H1 (cell line): ENCODE measurements around the gene NPIPB8. TPM values are rescaled to one million over a fixed set of nuclear protein-coding genes. Genes with fewer than 3 reads are reported as not detected.
"Not testable (repeated sequence)": the region's sequence is repeated elsewhere in the genome, so short reads cannot be mapped to it uniquely, and the experiment has no call there.

Experiments
- CTCF ChIA-PET: fragments of 300-600 bp; sonication (Branson Sonifier 250); formaldehyde crosslinking; loops from one replicate; lab custom pipeline; 2021; ENCODE audit not compliant: partially characterized antibody; lab: Charles Lee
- POLR2A ChIA-PET: fragments of 300-600 bp; sonication (Branson Sonifier 250); formaldehyde crosslinking; loops from one replicate; lab custom pipeline; 2021; ENCODE audit warnings: inconsistent platforms; ENCODE audit not compliant: partially characterized antibody; lab: Charles Lee
- DNase-seq, 2 experiments: peaks; one replicate each; pipeline versions ENCODE4 v3.0.0 to v3.0.0-alpha.2; 2010 to 2022; ENCODE audit warnings: low spot score in 2 of 2, low read depth in 1 of 2, mixed read lengths in 1 of 2
- FAIRE-seq: peaks from 2 replicates; lab custom pipeline; 2011; peaks lifted over from hg19 to GRCh38; lab: Jason Lieb, UNC
- H2AFZ ChIP-seq: 2 replicates; pipeline ENCODE4 v1.8.1; 2012; ENCODE audit warnings: low read length, inconsistent platforms
- H2AK5ac ChIP-seq: 2 replicates; pipeline ENCODE4 v1.6.1; 2013; ENCODE audit warnings: low read depth, low read length
- H2BK120ac ChIP-seq: replicated peaks from 2 replicates; pipeline ENCODE3; 2013; ENCODE audit warnings: low read depth, low read length, inconsistent platforms
- H2BK12ac ChIP-seq: 2 replicates; pipeline ENCODE4 v1.6.1; 2013; ENCODE audit warnings: low read depth, low read length
- H2BK15ac ChIP-seq: 2 replicates; pipeline ENCODE4 v1.6.1; 2013; ENCODE audit warnings: low read length
- H2BK20ac ChIP-seq: 2 replicates; pipeline ENCODE4 v1.6.1; 2013; ENCODE audit warnings: low read length
- H2BK5ac ChIP-seq: 2 replicates; pipeline ENCODE4 v1.6.1; 2013; ENCODE audit warnings: low read depth, low read length
- H3K14ac ChIP-seq: 2 replicates; pipeline ENCODE4 v1.6.1; 2013; ENCODE audit warnings: inconsistent platforms; ENCODE audit not compliant: insufficient read length
- H3K18ac ChIP-seq: 2 replicates; pipeline ENCODE4 v1.6.1; 2013; ENCODE audit warnings: low read length; ENCODE audit errors: extremely low read depth
- H3K23ac ChIP-seq: 2 replicates; pipeline ENCODE4 v1.6.1; 2013; ENCODE audit warnings: inconsistent platforms; ENCODE audit not compliant: insufficient read length
- H3K23me2 ChIP-seq: 2 replicates; pipeline ENCODE4 v1.6.1; 2013; ENCODE audit warnings: low read depth, low read length
- H3K27ac ChIP-seq: 2 replicates; pipeline ENCODE4 v1.6.1; 2011; ENCODE audit warnings: low read depth, low read length, inconsistent platforms
- H3K27me3 ChIP-seq, 4 experiments: replicated peaks in 1 of 4; 1 replicate in 1 of 4; 2 replicates in 3 of 4; pipeline versions ENCODE4 v1.6.1 to v1.8.1; 2011 to 2013; ENCODE audit warnings: low read length in 3 of 4, mild to moderate bottlenecking in 3 of 4, inconsistent platforms in 2 of 4, mixed read lengths in 2 of 4, moderate library complexity in 1 of 4; ENCODE audit not compliant: control insufficient read depth in 3 of 4, insufficient read depth in 3 of 4; ENCODE audit errors: extremely low read depth in 1 of 4
- H3K36me3 ChIP-seq, 4 experiments: 2 replicates each; pipeline versions ENCODE4 v1.6.1 to v1.8.1; 2011 to 2013; ENCODE audit warnings: mild to moderate bottlenecking in 4 of 4, low read length in 3 of 4, moderate library complexity in 2 of 4, control low read depth in 1 of 4, inconsistent platforms in 1 of 4; ENCODE audit not compliant: insufficient read depth in 4 of 4, control insufficient read depth in 2 of 4
- H3K4ac ChIP-seq: replicated peaks from 2 replicates; pipeline ENCODE3; 2013; ENCODE audit warnings: low read length, low read depth, mixed read lengths, inconsistent platforms; ENCODE audit not compliant: insufficient read length
- H3K4me1 ChIP-seq, 4 experiments: replicated peaks in 1 of 4; 1 replicate in 1 of 4; 2 replicates in 3 of 4; pipeline versions ENCODE4 v1.6.1 to v1.8.1; 2011 to 2013; ENCODE audit warnings: low read length in 3 of 4, inconsistent platforms in 2 of 4, mixed read lengths in 1 of 4; ENCODE audit not compliant: insufficient read depth in 4 of 4, control insufficient read depth in 3 of 4
- H3K4me2 ChIP-seq, 2 experiments: 2 replicates each; pipeline versions ENCODE4 v1.6.1 to v1.8.1; 2011 to 2013; ENCODE audit warnings: low read depth in 2 of 2, low read length in 2 of 2, control low read depth in 1 of 2, inconsistent platforms in 1 of 2, mild to moderate bottlenecking in 1 of 2; ENCODE audit not compliant: insufficient read depth in 1 of 2
- H3K4me3 ChIP-seq, 4 experiments: fragments of 200-600, 300-600 bp in 1 of 4; sonication (generic), shearing (Covaris generic), sonication (Bioruptor Twin) in 1 of 4; 2 replicates each; pipeline versions ENCODE4 v1.5.1 to v1.8.1; 2011 to 2016; ENCODE audit warnings: low read length in 4 of 4, low read depth in 3 of 4, control low read depth in 2 of 4, inconsistent platforms in 2 of 4, mild to moderate bottlenecking in 2 of 4, mixed read lengths in 1 of 4, moderate library complexity in 1 of 4; ENCODE audit not compliant: insufficient read depth in 2 of 4; ENCODE audit errors: extremely low read depth in 1 of 4
- H3K56ac ChIP-seq: replicated peaks from 2 replicates; pipeline ENCODE3; 2013; ENCODE audit warnings: low read depth, mild to moderate bottlenecking, mixed read lengths, low read length, inconsistent platforms; ENCODE audit not compliant: insufficient read length
- H3K79me1 ChIP-seq: 2 replicates; pipeline ENCODE4 v1.6.1; 2013; ENCODE audit warnings: low read depth, low read length, control low read depth
- H3K79me2 ChIP-seq, 2 experiments: 2 replicates each; pipeline versions ENCODE4 v1.6.1 to v1.8.1; 2012 to 2013; ENCODE audit warnings: low read length in 2 of 2, mild to moderate bottlenecking in 2 of 2, inconsistent platforms in 1 of 2; ENCODE audit not compliant: insufficient read depth in 2 of 2, control insufficient read depth in 1 of 2
- H3K9ac ChIP-seq, 4 experiments: replicated peaks in 1 of 4; 1 replicate in 1 of 4; 2 replicates in 3 of 4; pipeline versions ENCODE4 v1.6.1 to v1.8.1; 2011 to 2013; ENCODE audit warnings: low read depth in 3 of 4, low read length in 3 of 4, control low read depth in 2 of 4, mild to moderate bottlenecking in 2 of 4, moderate library complexity in 2 of 4, inconsistent platforms in 1 of 4; ENCODE audit errors: extremely low read depth in 1 of 4
- H3K9me3 ChIP-seq, 2 experiments: 2 replicates each; pipeline versions ENCODE4 v1.6.1 to v1.8.1; 2012 to 2013; ENCODE audit warnings: mild to moderate bottlenecking in 2 of 2, moderate library complexity in 2 of 2, control low read depth in 1 of 2, inconsistent platforms in 1 of 2, low read depth in 1 of 2, low read length in 1 of 2, mixed read lengths in 1 of 2; ENCODE audit not compliant: insufficient read depth in 2 of 2
- H4K20me1 ChIP-seq, 2 experiments: replicated peaks in 1 of 2; 2 replicates each; pipeline versions ENCODE3 to v1.8.1; 2011 to 2013; ENCODE audit warnings: inconsistent platforms in 2 of 2, low read length in 2 of 2, mild to moderate bottlenecking in 1 of 2; ENCODE audit not compliant: insufficient read depth in 2 of 2, control insufficient read depth in 1 of 2
- H4K5ac ChIP-seq: 2 replicates; pipeline ENCODE4 v1.6.1; 2013; ENCODE audit warnings: low read length, low read depth, mixed read lengths, inconsistent platforms; ENCODE audit not compliant: insufficient read length
- H4K8ac ChIP-seq: 2 replicates; pipeline ENCODE4 v1.8.0; 2013; ENCODE audit warnings: mild to moderate bottlenecking, moderate library complexity, low read length, inconsistent platforms; ENCODE audit not compliant: insufficient read depth; ENCODE audit errors: extremely low read depth
- H4K91ac ChIP-seq: replicated peaks from 2 replicates; pipeline ENCODE3; 2013; ENCODE audit warnings: low read length, mixed read lengths, inconsistent platforms; ENCODE audit not compliant: insufficient read length
- WGBS, 2 experiments: shearing (Covaris generic) in 1 of 2; methylation state at CpG; one replicate each; pipeline versions ENCODE4 v1.1.6 to v1.1.7; 2013 to 2015; ENCODE audit warnings: low lambda C conversion rate in 2 of 2, mixed read lengths in 2 of 2, inconsistent platforms in 1 of 2, low coverage in 1 of 2, missing lambda C conversion rate in 1 of 2; ENCODE audit not compliant: insufficient replicate concordance in 2 of 2, insufficient coverage in 1 of 2, insufficient read length in 1 of 2; ENCODE audit errors: extremely low coverage in 1 of 2, missing lambda C conversion rate in 1 of 2; 5-methylcytosine and 5-hydroxymethylcytosine counted together
- polyA plus RNA-seq, 7 experiments: library from polyadenylated mRNA; depleted of rRNA in 3 of 7; stranded (reverse) in 5 of 7; unstranded in 2 of 7; fragments of >200 nt in 5 of 7; fragments of 200-250 nt in 2 of 7; gene quantifications; 1 replicate in 5 of 7; 2 replicates in 1 of 7; 4 replicates in 1 of 7; pipeline versions ENCODE4 v1.2.1 to v1.2.3, GENCODE V29; 2011 to 2013; ENCODE audit warnings: missing spikeins in 2 of 7, mixed read lengths in 2 of 7
- total RNA-seq: library from RNA; stranded (reverse); fragmentation: NEBNext Ultra II Directional; extraction: Animal tissue kit (Norgen Biotek cat#: 25700); gene quantifications from 2 replicates; pipeline ENCODE4 v1.2.1, GENCODE V29; 2021

Gene NPIPB8
- total and polyA plus RNA-seq, 2 of the 8 experiments (the other 6 are each of a cell fraction or from before 2014, with no cell fraction given), result 0.05 TPM; not detected in 1

- H3K56ac ChIP-seq, H2BK20ac ChIP-seq, H2AK5ac ChIP-seq, H4K8ac ChIP-seq, H3K27me3 ChIP-seq, H3K23ac ChIP-seq, H2AFZ ChIP-seq, H3K18ac ChIP-seq, H2BK15ac ChIP-seq, H4K20me1 ChIP-seq, H4K91ac ChIP-seq, H3K9me3 ChIP-seq, H3K27ac ChIP-seq, H3K36me3 ChIP-seq, CTCF ChIA-PET, H3K4ac ChIP-seq, H3K23me2 ChIP-seq, H2BK120ac ChIP-seq, H3K79me1 ChIP-seq, H3K4me1 ChIP-seq, H3K9ac ChIP-seq, H4K5ac ChIP-seq, H3K79me2 ChIP-seq, H2BK12ac ChIP-seq, FAIRE-seq, H3K4me3 ChIP-seq, H3K4me2 ChIP-seq, H3K14ac ChIP-seq, DNase-seq, H2BK5ac ChIP-seq: not testable (repeated sequence)
- WGBS, 2 experiments, result 95% methylated on average over 7 of the region's 24 CpGs; no CpG with 5 or more reads in 1 of the 2 experiments
- POLR2A ChIA-PET, result interaction anchor here (1.2 kb wide), 1 partner anchor 13 kb away, joined by 3 read pairs; the partner anchor contains the start of gene SULT1A1
These were observed 15.2 kb upstream of the NPIPB8 start for GRCh38 chr16:28622532-28623171.
